ENCODE data around the gene THOC1. TPM values are rescaled to one million over a fixed set of nuclear protein-coding genes. Genes with fewer than 3 reads are reported as not detected.
"Not testable (repeated sequence)": the region's sequence is repeated elsewhere in the genome, so short reads cannot be mapped to it uniquely, and the experiment has no call there.

The THOC1 gene
- polyA plus RNA-seq (2013, experiment 1 of 2; ENCODE audit: insufficient read length), result 21.8 TPM
- 22.3 TPM for polyA plus RNA-seq (2013, experiment 2 of 2; ENCODE audit: insufficient read length)

- DNase-seq, result peak; percentile 93
These were observed at the start of gene THOC1 for GRCh38 chr18:267688-268552. Gene THOC1 (minus strand): TSS chr18:268047. CDS start chr18:268019, 28 bp downstream.

- DNase-seq, result no peak
These were observed 49.8 kb upstream of the THOC1 start for GRCh38 chr18:317618-318017.

- peak; percentile 17 for DNase-seq
These were observed 48.5 kb upstream of the THOC1 start for GRCh38 chr18:316393-316792.

GRCh38 chr18:313931-314330 is 46.1 kb upstream of the THOC1 start:
- DNase-seq, result no peak

- DNase-seq, result no peak
These were observed 44.6 kb upstream of the THOC1 start for GRCh38 chr18:312415-312814.

GRCh38 chr18:310042-310441 is 42.2 kb upstream of the THOC1 start:
- DNase-seq, result no peak

GRCh38 chr18:308086-308485 is 40.2 kb upstream of the THOC1 start:
- not testable (repeated sequence) for DNase-seq

GRCh38 chr18:306608-307255 is 38.9 kb upstream of the THOC1 start:
- no peak for DNase-seq

- peak; percentile 29 for DNase-seq
These were observed 37.2 kb upstream of the THOC1 start for GRCh38 chr18:305003-305501.

- no peak for DNase-seq
These were observed 35.8 kb upstream of the THOC1 start for GRCh38 chr18:303607-304006.

- no peak for DNase-seq
These were observed 35.2 kb upstream of the THOC1 start for GRCh38 chr18:303011-303410.

GRCh38 chr18:302097-302496 is 34.2 kb upstream of the THOC1 start:
- DNase-seq, result no peak

GRCh38 chr18:297936-298335 is 30.1 kb upstream of the THOC1 start:
- DNase-seq, result peak; percentile 44

- peak; percentile 59 for DNase-seq
These were observed 28.1 kb upstream of the THOC1 start for GRCh38 chr18:295756-296490.

- DNase-seq, result no peak
These were observed 26.7 kb upstream of the THOC1 start for GRCh38 chr18:294566-294965.

GRCh38 chr18:293536-293935 is 25.7 kb upstream of the THOC1 start:
- DNase-seq, result peak; percentile 25

- DNase-seq, result peak; percentile 7
These were observed 24.4 kb upstream of the THOC1 start for GRCh38 chr18:292271-292670.

- not testable (repeated sequence) for DNase-seq
These were observed 22.1 kb upstream of the THOC1 start for GRCh38 chr18:289970-290369.

- no peak for DNase-seq
These were observed 21.2 kb upstream of the THOC1 start for GRCh38 chr18:289026-289425.

- peak; percentile 49 for DNase-seq
These were observed 18.9 kb upstream of the THOC1 start for GRCh38 chr18:286515-287310.

GRCh38 chr18:285817-286216 is 18.0 kb upstream of the THOC1 start:
- no peak for DNase-seq

- DNase-seq, result no peak
These were observed 7.6 kb upstream of the THOC1 start for GRCh38 chr18:275486-275885.
